Measurements from ENCODE around the gene RBM5.

RBM5 gene

GRCh38 chr3:50126287-50127211, 37.8 kb downstream of the RBM5 start:
- no peak overlapping the region for H4K8ac ChIP-seq (ENCODE audit: low read depth, low read length)
- no peaks in the 10 kb centered on the region for H3K79me2 ChIP-seq (ENCODE audit: control insufficient read depth, insufficient read depth, low read length, poor library complexity)
- no peak overlapping the region for H2BK120ac ChIP-seq (ENCODE audit: insufficient read depth, low read length, poor library complexity)
- no peak overlapping the region for H2AFZ ChIP-seq (ENCODE audit: insufficient read depth, low read length, poor library complexity)
- H3K14ac ChIP-seq (ENCODE audit: low read length), result peak overlapping the region; percentile 38
- no peaks in the 10 kb centered on the region for H3K27me3 ChIP-seq (ENCODE audit: insufficient read depth, low read length)
- H3K9me3 ChIP-seq (ENCODE audit: insufficient read depth, low read depth, low read length), result peaks cover 2% of the 10 kb centered on the region
- peaks cover 22 to 29% of the 10 kb centered on the region in 2 experiments for H3K4me1 ChIP-seq (ENCODE audit: control insufficient read depth in 1 of 2, insufficient read depth in 2 of 2, low read length in 2 of 2)
- H3K18ac ChIP-seq (ENCODE audit: low read length), result no peak overlapping the region
- no peak overlapping the region for H3K9ac ChIP-seq (ENCODE audit: low read length)
- no peak overlapping the region for H3K27ac ChIP-seq (ENCODE audit: low read depth, low read length)
- peaks cover 12% of the 10 kb centered on the region for H3K79me1 ChIP-seq (ENCODE audit: low read length)
- H3K4me3 ChIP-seq (ENCODE audit: low read depth, low read length), result no peak overlapping the region
- H3K4me2 ChIP-seq (ENCODE audit: low read length), result no peak overlapping the region
- peaks cover 0 to 5% of the 10 kb centered on the region in 2 experiments for H3K36me3 ChIP-seq (ENCODE audit: control insufficient read depth in 1 of 2, insufficient read depth in 2 of 2, low read length in 2 of 2)
- no peak overlapping the region for H3K4ac ChIP-seq (ENCODE audit: low read depth, low read length)
- H2AK5ac ChIP-seq (ENCODE audit: low read length), result no peak overlapping the region
- H4K91ac ChIP-seq (ENCODE audit: low read depth, low read length), result peak overlapping the region; percentile 9
- no peak overlapping the region for H2BK5ac ChIP-seq (ENCODE audit: low read depth, low read length, poor library complexity)
- H4K12ac ChIP-seq (ENCODE audit: low read depth, low read length), result no peak overlapping the region
- peak in 1 of 2 donors; percentile 32 for DNase-seq
- H3K23ac ChIP-seq (ENCODE audit: low read length), result no peak overlapping the region
- no peak overlapping the region for H2BK12ac ChIP-seq (ENCODE audit: low read length)
- no CpG with 5 or more reads among the region's 16 CpGs for WGBS (ENCODE audit: extremely low coverage, insufficient coverage, insufficient read length)

- Histone ChIP-seq H3K4ac (ENCODE audit: low read depth, low read length) (no peak overlapping the region), H2BK5ac (ENCODE audit: low read depth, low read length, poor library complexity) (no peak overlapping the region), H4K91ac (ENCODE audit: low read depth, low read length) (peak overlapping the region; percentile 30), H3K79me1 (ENCODE audit: low read length) (peaks cover 12% of the 10 kb centered on the region), H2AK5ac (ENCODE audit: low read length) (no peak overlapping the region), H3K27me3 (ENCODE audit: insufficient read depth, low read length) (no peaks in the 10 kb centered on the region), H3K9me3 (ENCODE audit: insufficient read depth, low read depth, low read length) (peaks cover 2% of the 10 kb centered on the region), H4K12ac (ENCODE audit: low read depth, low read length) (no peak overlapping the region), H2AFZ (ENCODE audit: insufficient read depth, low read length, poor library complexity) (no peak overlapping the region), H4K8ac (ENCODE audit: low read depth, low read length) (no peak overlapping the region), H2BK12ac (ENCODE audit: low read length) (no peak overlapping the region), H3K18ac (ENCODE audit: low read length) (no peak overlapping the region), H3K36me3 (ENCODE audit: control insufficient read depth in 1 of 2, insufficient read depth in 2 of 2, low read length in 2 of 2) (peaks cover 0 to 2% of the 10 kb centered on the region in 2 experiments), H3K4me2 (ENCODE audit: low read length) (no peak overlapping the region), H2BK120ac (ENCODE audit: insufficient read depth, low read length, poor library complexity) (no peak overlapping the region), H3K27ac (ENCODE audit: low read depth, low read length) (no peak overlapping the region), H3K4me3 (ENCODE audit: low read depth, low read length) (no peak overlapping the region), H3K23ac (ENCODE audit: low read length) (no peak overlapping the region), H3K9ac (ENCODE audit: low read length) (no peak overlapping the region), H3K79me2 (ENCODE audit: control insufficient read depth, insufficient read depth, low read length, poor library complexity) (no peaks in the 10 kb centered on the region), H3K14ac (ENCODE audit: low read length) (no peak overlapping the region), H3K4me1 (ENCODE audit: control insufficient read depth in 1 of 2, insufficient read depth in 2 of 2, low read length in 2 of 2) (peaks cover 22 to 29% of the 10 kb centered on the region in 2 experiments)
- DNase-seq, result no peak
- WGBS (ENCODE audit: extremely low coverage, insufficient coverage, insufficient read length), result no CpG with 5 or more reads among the region's 8 CpGs
Observed at GRCh38 chr3:50127251-50127691, 38.6 kb downstream of the RBM5 start.

GRCh38 chr3:50128001-50128400, 39.3 kb downstream of the RBM5 start:
- no peak for DNase-seq
- WGBS (ENCODE audit: extremely low coverage, insufficient coverage, insufficient read length), result no CpG with 5 or more reads among the region's 4 CpGs

GRCh38 chr3:50130436-50130835, 41.7 kb downstream of the RBM5 start:
- no peak overlapping the region for H3K9ac ChIP-seq (ENCODE audit: low read length)
- H2AFZ ChIP-seq (ENCODE audit: insufficient read depth, low read length, poor library complexity), result no peak overlapping the region
- peaks cover 2% of the 10 kb centered on the region for H3K9me3 ChIP-seq (ENCODE audit: insufficient read depth, low read depth, low read length)

More at GRCh38 chr3:50128001-50128400, 39.3 kb downstream of the RBM5 start:
- no peak overlapping the region for H3K14ac ChIP-seq (ENCODE audit: low read length)
- no peak overlapping the region for H2AK5ac ChIP-seq (ENCODE audit: low read length)
- no peak overlapping the region for H3K4me3 ChIP-seq (ENCODE audit: low read depth, low read length)
- no peak overlapping the region for H4K91ac ChIP-seq (ENCODE audit: low read depth, low read length)
- no peak overlapping the region for H3K18ac ChIP-seq (ENCODE audit: low read length)
- no peak overlapping the region for H2BK120ac ChIP-seq (ENCODE audit: insufficient read depth, low read length, poor library complexity)
- peaks cover 12% of the 10 kb centered on the region for H3K79me1 ChIP-seq (ENCODE audit: low read length)
- no peak overlapping the region for H4K12ac ChIP-seq (ENCODE audit: low read depth, low read length)
- peaks cover 22 to 29% of the 10 kb centered on the region in 2 experiments for H3K4me1 ChIP-seq (ENCODE audit: control insufficient read depth in 1 of 2, insufficient read depth in 2 of 2, low read length in 2 of 2)
- H3K27ac ChIP-seq (ENCODE audit: low read depth, low read length), result no peak overlapping the region
- no peaks in the 10 kb centered on the region for H3K36me3 ChIP-seq (ENCODE audit: control insufficient read depth in 1 of 2, insufficient read depth in 2 of 2, low read length in 2 of 2)
- no peaks in the 10 kb centered on the region for H3K79me2 ChIP-seq (ENCODE audit: control insufficient read depth, insufficient read depth, low read length, poor library complexity)
- no peak overlapping the region for H3K23ac ChIP-seq (ENCODE audit: low read length)
- H3K27me3 ChIP-seq (ENCODE audit: insufficient read depth, low read length), result no peaks in the 10 kb centered on the region
- H2BK12ac ChIP-seq (ENCODE audit: low read length), result no peak overlapping the region
- H2AFZ ChIP-seq (ENCODE audit: insufficient read depth, low read length, poor library complexity), result no peak overlapping the region
- H4K8ac ChIP-seq (ENCODE audit: low read depth, low read length), result no peak overlapping the region
- H3K4me2 ChIP-seq (ENCODE audit: low read length), result no peak overlapping the region
- no peaks in the 10 kb centered on the region for H3K9me3 ChIP-seq (ENCODE audit: insufficient read depth, low read depth, low read length)
- H3K4ac ChIP-seq (ENCODE audit: low read depth, low read length), result no peak overlapping the region
- no peak overlapping the region for H2BK5ac ChIP-seq (ENCODE audit: low read depth, low read length, poor library complexity)
- no peak overlapping the region for H3K9ac ChIP-seq (ENCODE audit: low read length)

More at GRCh38 chr3:50130436-50130835, 41.7 kb downstream of the RBM5 start:
- no peaks in the 10 kb centered on the region for H3K79me2 ChIP-seq (ENCODE audit: control insufficient read depth, insufficient read depth, low read length, poor library complexity)
- H3K18ac ChIP-seq (ENCODE audit: low read length), result no peak overlapping the region
- no peak overlapping the region for H3K14ac ChIP-seq (ENCODE audit: low read length)
- H3K4me2 ChIP-seq (ENCODE audit: low read length), result no peak overlapping the region
- no peaks in the 10 kb centered on the region for H3K36me3 ChIP-seq (ENCODE audit: control insufficient read depth in 1 of 2, insufficient read depth in 2 of 2, low read length in 2 of 2)
- H2BK120ac ChIP-seq (ENCODE audit: insufficient read depth, low read length, poor library complexity), result no peak overlapping the region
- no peaks in the 10 kb centered on the region for H3K27me3 ChIP-seq (ENCODE audit: insufficient read depth, low read length)
- no peak overlapping the region for H3K4me3 ChIP-seq (ENCODE audit: low read depth, low read length)
- H3K79me1 ChIP-seq (ENCODE audit: low read length), result peaks cover 9% of the 10 kb centered on the region
- no peak overlapping the region for H3K27ac ChIP-seq (ENCODE audit: low read depth, low read length)
- no peak overlapping the region for H4K12ac ChIP-seq (ENCODE audit: low read depth, low read length)
- no peak overlapping the region for H4K8ac ChIP-seq (ENCODE audit: low read depth, low read length)
- DNase-seq, result no peak
- H2BK12ac ChIP-seq (ENCODE audit: low read length), result no peak overlapping the region
- peaks cover 14 to 16% of the 10 kb centered on the region in 2 experiments for H3K4me1 ChIP-seq (ENCODE audit: control insufficient read depth in 1 of 2, insufficient read depth in 2 of 2, low read length in 2 of 2)
- H3K23ac ChIP-seq (ENCODE audit: low read length), result no peak overlapping the region
- H2AK5ac ChIP-seq (ENCODE audit: low read length), result no peak overlapping the region
- no peak overlapping the region for H2BK5ac ChIP-seq (ENCODE audit: low read depth, low read length, poor library complexity)
- WGBS (ENCODE audit: extremely low coverage, insufficient coverage, insufficient read length), result no CpG with 5 or more reads among the region's 2 CpGs
- no peak overlapping the region for H4K91ac ChIP-seq (ENCODE audit: low read depth, low read length)
- no peak overlapping the region for H3K4ac ChIP-seq (ENCODE audit: low read depth, low read length)

Measured in trophoblast cell (in vitro differentiated cells and primary cell).